GM12878 (cell line): ENCODE results near the gene GHITM.
"Not testable (repeated sequence)": the region's sequence is repeated elsewhere in the genome, so short reads cannot be mapped to it uniquely, and the experiment has no call there.

Experiments
- CHD1 ChIP-seq: IDR thresholded peaks from 2 replicates; pipeline ENCODE4 v1.6.1; 2012; ENCODE audit warnings: low read depth, low read length, improper control_type of control experiment
- EP300 ChIP-seq, 2 experiments: fragments of 150-350 bp in 1 of 2; IDR thresholded peaks; 2 replicates each; pipeline ENCODE4 v1.6.1; 2011 to 2012; ENCODE audit warnings: low read depth in 2 of 2, low read length in 2 of 2, borderline replicate concordance in 1 of 2, improper control_type of control experiment in 1 of 2, inconsistent platforms in 1 of 2; ENCODE audit not compliant: control insufficient read depth in 1 of 2
- EZH2 ChIP-seq: IDR thresholded peaks from 2 replicates; pipeline ENCODE4 v1.6.1; 2012; ENCODE audit warnings: low read depth, mild to moderate bottlenecking, control low read depth, inconsistent platforms, low read length, borderline replicate concordance; ENCODE audit not compliant: control insufficient read depth
- POLR2AphosphoS2 ChIP-seq: IDR thresholded peaks from 2 replicates; pipeline ENCODE4 v1.6.1; 2011; ENCODE audit warnings: low read depth, mild to moderate bottlenecking, low read length, improper control_type of control experiment, moderate library complexity
- POLR2AphosphoS5 ChIP-seq: IDR thresholded peaks from 2 replicates; pipeline ENCODE4 v1.6.1; 2011; ENCODE audit warnings: mild to moderate bottlenecking, low read length, inconsistent platforms
- SP1 ChIP-seq: IDR thresholded peaks from one replicate; pipeline ENCODE4 v1.6.1; 2011; ENCODE audit warnings: low read depth, low read length
- TF ChIP-seq, protein P1 (sequence below): fragments of 450-650 bp; IDR thresholded peaks from 2 replicates; pipeline ENCODE4 v1.6.1; 2017; ENCODE audit warnings: low read depth, mild to moderate bottlenecking, moderate library complexity
- TF ChIP-seq, protein P2 (sequence below): IDR thresholded peaks from 2 replicates; pipeline ENCODE4 v1.6.1; 2011; ENCODE audit warnings: low read depth, mild to moderate bottlenecking, low read length, moderate library complexity, borderline replicate concordance; ENCODE audit errors: extremely low read depth
- TF ChIP-seq, protein P3 (sequence below), 3 experiments: IDR thresholded peaks in 2 of 3; conservative IDR thresholded peaks in 1 of 3; 2 replicates each; pipeline ENCODE4 v1.5.1; 2011; ENCODE audit warnings: low read depth in 3 of 3, low read length in 3 of 3, mild to moderate bottlenecking in 3 of 3, control low read depth in 2 of 3, moderate library complexity in 2 of 3, inconsistent platforms in 1 of 3, mixed read lengths in 1 of 3; ENCODE audit not compliant: control insufficient read depth in 2 of 3, insufficient read depth in 1 of 3; ENCODE audit errors: extremely low read depth in 1 of 3
- TF ChIP-seq, protein P4 (sequence below): fragments of 450-650 bp; formaldehyde crosslinking; IDR thresholded peaks from 2 replicates; pipeline ENCODE4 v1.4.0; 2020; ENCODE audit warnings: mild to moderate bottlenecking, moderate library complexity

DNA sequence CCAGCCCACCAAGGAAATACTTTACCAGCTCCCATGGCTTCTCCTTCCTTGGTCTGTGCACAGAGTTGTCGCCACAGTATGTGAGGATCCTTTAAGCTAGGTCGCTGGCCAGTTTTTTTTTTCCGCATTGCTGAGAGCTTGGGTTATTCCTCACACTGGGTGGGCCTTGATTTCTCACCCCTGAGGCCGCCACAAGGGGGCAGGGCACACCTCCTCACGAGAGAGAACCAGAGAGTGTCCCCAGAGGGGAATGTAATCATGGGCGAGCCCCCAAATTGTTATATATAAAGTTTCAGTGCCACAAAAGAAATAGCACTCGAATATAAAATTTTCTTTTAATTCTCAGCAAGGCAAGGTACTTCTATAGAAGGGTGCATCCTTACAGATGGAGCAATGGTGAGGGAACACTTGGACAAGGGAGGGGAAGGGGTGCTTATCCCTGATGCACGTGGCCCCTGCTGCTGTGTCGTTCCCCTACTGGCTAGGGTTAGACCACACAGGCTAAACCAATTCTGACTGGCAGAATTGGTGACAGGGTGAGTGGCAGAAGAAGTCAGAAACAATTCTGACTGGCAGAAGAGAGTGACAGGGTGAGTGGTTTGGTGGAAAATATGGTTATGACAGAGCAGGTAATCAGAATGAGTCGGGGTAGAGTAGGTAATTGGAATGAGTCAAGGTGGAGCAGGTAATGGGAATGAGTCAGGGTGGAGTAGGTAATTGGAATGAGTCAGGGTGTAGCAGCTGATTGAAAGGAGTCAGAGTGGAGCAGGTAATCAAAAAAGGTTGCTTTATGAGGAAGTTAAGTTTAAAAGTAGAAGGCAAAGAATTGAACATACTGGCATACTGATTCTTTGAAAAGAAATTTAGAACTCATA lies 13.2 kb upstream of the GHITM start:
- TF ChIP-seq POLR2AphosphoS5; POLR2AphosphoS2; EP300 (IDR thresholded peaks at IDR 0.05; ENCODE audit: borderline replicate concordance in 1 of 2, control insufficient read depth in 1 of 2, low read depth in 2 of 2, low read length in 2 of 2); SP1; CHD1; EZH2: not testable (repeated sequence)
- TF ChIP-seq, protein P1, sequence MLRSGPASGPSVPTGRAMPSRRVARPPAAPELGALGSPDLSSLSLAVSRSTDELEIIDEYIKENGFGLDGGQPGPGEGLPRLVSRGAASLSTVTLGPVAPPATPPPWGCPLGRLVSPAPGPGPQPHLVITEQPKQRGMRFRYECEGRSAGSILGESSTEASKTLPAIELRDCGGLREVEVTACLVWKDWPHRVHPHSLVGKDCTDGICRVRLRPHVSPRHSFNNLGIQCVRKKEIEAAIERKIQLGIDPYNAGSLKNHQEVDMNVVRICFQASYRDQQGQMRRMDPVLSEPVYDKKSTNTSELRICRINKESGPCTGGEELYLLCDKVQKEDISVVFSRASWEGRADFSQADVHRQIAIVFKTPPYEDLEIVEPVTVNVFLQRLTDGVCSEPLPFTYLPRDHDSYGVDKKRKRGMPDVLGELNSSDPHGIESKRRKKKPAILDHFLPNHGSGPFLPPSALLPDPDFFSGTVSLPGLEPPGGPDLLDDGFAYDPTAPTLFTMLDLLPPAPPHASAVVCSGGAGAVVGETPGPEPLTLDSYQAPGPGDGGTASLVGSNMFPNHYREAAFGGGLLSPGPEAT: not testable (repeated sequence)
- TF ChIP-seq, protein P2, sequence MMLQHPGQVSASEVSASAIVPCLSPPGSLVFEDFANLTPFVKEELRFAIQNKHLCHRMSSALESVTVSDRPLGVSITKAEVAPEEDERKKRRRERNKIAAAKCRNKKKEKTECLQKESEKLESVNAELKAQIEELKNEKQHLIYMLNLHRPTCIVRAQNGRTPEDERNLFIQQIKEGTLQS: not testable (repeated sequence)
- TF ChIP-seq, protein P3, sequence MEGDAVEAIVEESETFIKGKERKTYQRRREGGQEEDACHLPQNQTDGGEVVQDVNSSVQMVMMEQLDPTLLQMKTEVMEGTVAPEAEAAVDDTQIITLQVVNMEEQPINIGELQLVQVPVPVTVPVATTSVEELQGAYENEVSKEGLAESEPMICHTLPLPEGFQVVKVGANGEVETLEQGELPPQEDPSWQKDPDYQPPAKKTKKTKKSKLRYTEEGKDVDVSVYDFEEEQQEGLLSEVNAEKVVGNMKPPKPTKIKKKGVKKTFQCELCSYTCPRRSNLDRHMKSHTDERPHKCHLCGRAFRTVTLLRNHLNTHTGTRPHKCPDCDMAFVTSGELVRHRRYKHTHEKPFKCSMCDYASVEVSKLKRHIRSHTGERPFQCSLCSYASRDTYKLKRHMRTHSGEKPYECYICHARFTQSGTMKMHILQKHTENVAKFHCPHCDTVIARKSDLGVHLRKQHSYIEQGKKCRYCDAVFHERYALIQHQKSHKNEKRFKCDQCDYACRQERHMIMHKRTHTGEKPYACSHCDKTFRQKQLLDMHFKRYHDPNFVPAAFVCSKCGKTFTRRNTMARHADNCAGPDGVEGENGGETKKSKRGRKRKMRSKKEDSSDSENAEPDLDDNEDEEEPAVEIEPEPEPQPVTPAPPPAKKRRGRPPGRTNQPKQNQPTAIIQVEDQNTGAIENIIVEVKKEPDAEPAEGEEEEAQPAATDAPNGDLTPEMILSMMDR (IDR thresholded peaks at IDR 0.05 in 2 of 3, conservative IDR thresholded peaks at IDR 0.05 in 1 of 3; ENCODE audit: control insufficient read depth in 2 of 3, extremely low read depth in 1 of 3, insufficient read depth in 1 of 3, low read depth in 3 of 3, low read length in 3 of 3): peak in 1 of 3 experiments; percentile 19; a peak in 1 of 6 replicates
- TF ChIP-seq, protein P4, sequence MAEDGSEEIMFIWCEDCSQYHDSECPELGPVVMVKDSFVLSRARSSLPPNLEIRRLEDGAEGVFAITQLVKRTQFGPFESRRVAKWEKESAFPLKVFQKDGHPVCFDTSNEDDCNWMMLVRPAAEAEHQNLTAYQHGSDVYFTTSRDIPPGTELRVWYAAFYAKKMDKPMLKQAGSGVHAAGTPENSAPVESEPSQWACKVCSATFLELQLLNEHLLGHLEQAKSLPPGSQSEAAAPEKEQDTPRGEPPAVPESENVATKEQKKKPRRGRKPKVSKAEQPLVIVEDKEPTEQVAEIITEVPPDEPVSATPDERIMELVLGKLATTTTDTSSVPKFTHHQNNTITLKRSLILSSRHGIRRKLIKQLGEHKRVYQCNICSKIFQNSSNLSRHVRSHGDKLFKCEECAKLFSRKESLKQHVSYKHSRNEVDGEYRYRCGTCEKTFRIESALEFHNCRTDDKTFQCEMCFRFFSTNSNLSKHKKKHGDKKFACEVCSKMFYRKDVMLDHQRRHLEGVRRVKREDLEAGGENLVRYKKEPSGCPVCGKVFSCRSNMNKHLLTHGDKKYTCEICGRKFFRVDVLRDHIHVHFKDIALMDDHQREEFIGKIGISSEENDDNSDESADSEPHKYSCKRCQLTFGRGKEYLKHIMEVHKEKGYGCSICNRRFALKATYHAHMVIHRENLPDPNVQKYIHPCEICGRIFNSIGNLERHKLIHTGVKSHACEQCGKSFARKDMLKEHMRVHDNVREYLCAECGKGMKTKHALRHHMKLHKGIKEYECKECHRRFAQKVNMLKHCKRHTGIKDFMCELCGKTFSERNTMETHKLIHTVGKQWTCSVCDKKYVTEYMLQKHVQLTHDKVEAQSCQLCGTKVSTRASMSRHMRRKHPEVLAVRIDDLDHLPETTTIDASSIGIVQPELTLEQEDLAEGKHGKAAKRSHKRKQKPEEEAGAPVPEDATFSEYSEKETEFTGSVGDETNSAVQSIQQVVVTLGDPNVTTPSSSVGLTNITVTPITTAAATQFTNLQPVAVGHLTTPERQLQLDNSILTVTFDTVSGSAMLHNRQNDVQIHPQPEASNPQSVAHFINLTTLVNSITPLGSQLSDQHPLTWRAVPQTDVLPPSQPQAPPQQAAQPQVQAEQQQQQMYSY (CRISPR knock-in tag): not testable (repeated sequence)
